ENCODE data around the gene ANKRD40. TPM values are rescaled to one million over a fixed set of nuclear protein-coding genes. Genes with fewer than 3 reads are reported as not detected.
A peak's percentile ranks its signal among the peaks of the same experiment; 100 is the strongest.
"Not testable (repeated sequence)": the region's sequence is repeated elsewhere in the genome, so short reads cannot be mapped to it uniquely, and the experiment has no call there.

The ANKRD40 gene
- total RNA-seq, 2 donors from 2014 or later = 20.1 to 25.1 TPM

DNA sequence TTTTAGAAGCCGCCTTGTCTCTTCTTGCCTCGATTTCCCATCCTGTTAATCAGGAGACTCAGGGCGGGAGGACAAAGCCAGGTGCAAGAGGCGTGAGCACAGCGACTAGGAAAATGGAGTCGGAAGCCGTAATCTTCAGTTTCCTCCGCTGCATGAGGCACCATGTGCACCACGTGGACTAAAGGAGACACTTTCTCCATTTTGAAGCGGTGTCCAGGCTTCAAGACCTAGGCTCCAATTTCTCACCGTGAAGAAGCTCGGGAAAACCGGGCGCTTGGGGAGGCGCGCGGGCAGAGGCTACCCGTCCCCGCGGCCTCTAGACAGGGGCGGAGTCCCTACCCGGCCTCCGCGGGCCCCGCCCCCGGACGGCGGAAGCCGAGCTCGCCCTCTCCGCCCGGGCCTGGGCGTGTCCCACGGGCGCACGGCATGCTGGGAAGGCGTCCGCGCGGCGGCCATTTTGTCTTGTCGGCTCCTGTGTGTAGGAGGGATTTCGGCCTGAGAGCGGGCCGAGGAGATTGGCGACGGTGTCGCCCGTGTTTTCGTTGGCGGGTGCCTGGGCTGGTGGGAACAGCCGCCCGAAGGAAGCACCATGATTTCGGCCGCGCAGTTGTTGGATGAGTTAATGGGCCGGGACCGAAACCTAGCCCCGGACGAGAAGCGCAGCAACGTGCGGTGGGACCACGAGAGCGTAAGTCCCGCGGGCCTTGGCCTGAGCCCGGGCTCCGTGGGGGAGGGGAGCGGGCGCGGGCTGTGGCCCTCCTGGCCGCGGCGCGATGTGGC, 11.6 kb upstream of the ANKRD40 start, which contains the start of gene LUC7L3:
TSS of gene LUC7L3 (plus strand) at position 460 of the 780 bp plus-strand sequence. CDS start at position 590, 130 bp downstream.
- TF ChIP-seq, protein P1, sequence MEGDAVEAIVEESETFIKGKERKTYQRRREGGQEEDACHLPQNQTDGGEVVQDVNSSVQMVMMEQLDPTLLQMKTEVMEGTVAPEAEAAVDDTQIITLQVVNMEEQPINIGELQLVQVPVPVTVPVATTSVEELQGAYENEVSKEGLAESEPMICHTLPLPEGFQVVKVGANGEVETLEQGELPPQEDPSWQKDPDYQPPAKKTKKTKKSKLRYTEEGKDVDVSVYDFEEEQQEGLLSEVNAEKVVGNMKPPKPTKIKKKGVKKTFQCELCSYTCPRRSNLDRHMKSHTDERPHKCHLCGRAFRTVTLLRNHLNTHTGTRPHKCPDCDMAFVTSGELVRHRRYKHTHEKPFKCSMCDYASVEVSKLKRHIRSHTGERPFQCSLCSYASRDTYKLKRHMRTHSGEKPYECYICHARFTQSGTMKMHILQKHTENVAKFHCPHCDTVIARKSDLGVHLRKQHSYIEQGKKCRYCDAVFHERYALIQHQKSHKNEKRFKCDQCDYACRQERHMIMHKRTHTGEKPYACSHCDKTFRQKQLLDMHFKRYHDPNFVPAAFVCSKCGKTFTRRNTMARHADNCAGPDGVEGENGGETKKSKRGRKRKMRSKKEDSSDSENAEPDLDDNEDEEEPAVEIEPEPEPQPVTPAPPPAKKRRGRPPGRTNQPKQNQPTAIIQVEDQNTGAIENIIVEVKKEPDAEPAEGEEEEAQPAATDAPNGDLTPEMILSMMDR (IDR thresholded peaks at IDR 0.05) = no peak
- H3K36me3 ChIP-seq = no peaks in the 10 kb centered on the region
- peak within 1 kb of the TSS; percentile 95 for H3K4me3 ChIP-seq
- peak within 1 kb of the TSS; percentile 79 to 92 for H3K9ac ChIP-seq (ENCODE audit: low read depth in 2 of 2, low read length in 2 of 2)
- H3K27me3 ChIP-seq = no peaks in the 10 kb centered on the region
- H3K9me3 ChIP-seq = no peaks in the 10 kb centered on the region
- intact Hi-C loops (cut with DNase I) = no loop called here
- H3K4me1 ChIP-seq = peaks cover 16% of the 10 kb centered on the region
- DNase-seq = peak; percentile 95
- H3K27ac ChIP-seq = peak within 1 kb of the TSS; percentile 99

DNA sequence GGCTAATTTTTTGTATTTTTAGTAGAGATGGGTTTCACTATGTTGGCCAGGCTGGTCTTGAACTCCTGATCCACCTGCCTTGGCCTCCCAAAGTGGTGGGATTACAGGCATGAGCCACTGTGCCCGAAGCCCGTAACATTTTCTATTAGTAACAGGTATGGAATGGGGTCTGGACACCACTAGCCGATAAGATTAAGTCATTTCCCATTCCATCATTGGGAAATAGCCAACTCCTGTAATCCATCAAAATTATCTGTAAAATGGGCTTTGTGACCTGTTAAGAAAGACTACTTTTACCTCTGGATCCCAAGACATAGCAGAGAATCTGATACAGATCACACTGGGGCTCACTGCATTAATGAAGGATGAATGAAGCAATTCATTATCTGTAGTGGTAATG, 7.8 kb upstream of the ANKRD40 start:
- H3K27me3 ChIP-seq = no peaks in the 10 kb centered on the region
- no peak overlapping the region for H3K4me3 ChIP-seq
- TF ChIP-seq, protein P1 (IDR thresholded peaks at IDR 0.05) = no peak
- no peaks in the 10 kb centered on the region for H3K9me3 ChIP-seq
- no peak overlapping the region for H3K9ac ChIP-seq (ENCODE audit: low read depth in 2 of 2, low read length in 2 of 2)
- no peak overlapping the region for H3K27ac ChIP-seq
- no peaks in the 10 kb centered on the region for H3K4me1 ChIP-seq
- intact Hi-C loops (cut with DNase I) = no loop called here
- no peaks in the 10 kb centered on the region for H3K36me3 ChIP-seq
- no peak for DNase-seq

DNA sequence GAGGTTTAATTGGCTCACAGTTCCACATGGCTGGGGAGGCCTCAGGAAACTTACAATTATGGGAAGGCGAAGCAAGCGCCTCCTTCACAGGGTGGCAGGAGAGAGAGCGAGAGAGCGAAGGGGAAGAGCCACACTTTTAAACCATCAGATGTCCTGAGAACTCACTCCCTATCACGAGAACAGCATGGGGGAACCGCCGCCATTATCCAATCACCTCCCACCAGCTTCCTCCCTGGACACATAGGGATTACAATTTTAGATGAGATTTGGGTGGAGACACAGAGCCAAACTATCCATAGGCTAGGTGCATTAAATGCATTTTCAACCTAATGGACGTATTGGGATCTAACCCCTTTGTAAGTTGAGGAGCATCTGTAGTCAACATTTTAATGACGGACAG, 4.9 kb upstream of the ANKRD40 start:
- TF ChIP-seq, protein P1 (IDR thresholded peaks at IDR 0.05) = no peak
- H3K4me3 ChIP-seq = no peak overlapping the region
- H3K4me1 ChIP-seq = no peaks in the 10 kb centered on the region
- H3K27ac ChIP-seq = no peak overlapping the region
- intact Hi-C loops (cut with DNase I) = no loop called here
- DNase-seq = no peak
- H3K9me3 ChIP-seq = no peaks in the 10 kb centered on the region
- H3K36me3 ChIP-seq = no peaks in the 10 kb centered on the region
- no peaks in the 10 kb centered on the region for H3K27me3 ChIP-seq
- no peak overlapping the region for H3K9ac ChIP-seq (ENCODE audit: low read depth in 2 of 2, low read length in 2 of 2)

DNA sequence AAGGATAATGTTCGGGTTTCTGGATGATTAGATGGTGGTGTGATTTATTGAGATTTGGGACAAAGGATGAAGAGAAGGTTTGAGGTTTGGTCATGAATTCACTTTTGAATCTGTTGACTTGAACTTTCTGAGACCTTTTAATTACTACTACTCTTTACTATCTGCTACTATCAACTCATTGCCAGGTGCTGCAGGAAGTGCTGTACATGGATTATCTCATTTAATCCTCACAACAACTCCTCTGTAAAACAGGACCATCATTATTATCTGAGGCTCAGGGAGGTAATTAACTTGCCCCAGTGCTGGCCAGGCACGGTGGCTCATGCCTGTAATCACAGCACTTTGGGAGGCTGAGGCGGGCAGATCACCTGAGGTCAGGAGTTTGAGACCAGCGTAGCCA, 2.9 kb upstream of the ANKRD40 start:
- no peaks in the 10 kb centered on the region for H3K27me3 ChIP-seq
- H3K4me3 ChIP-seq = no peak overlapping the region
- no peaks in the 10 kb centered on the region for H3K9me3 ChIP-seq
- no peak for DNase-seq
- TF ChIP-seq, protein P1 (IDR thresholded peaks at IDR 0.05) = no peak
- H3K4me1 ChIP-seq = no peaks in the 10 kb centered on the region
- intact Hi-C loops (cut with DNase I) = no loop called here
- no peaks in the 10 kb centered on the region for H3K36me3 ChIP-seq
- H3K27ac ChIP-seq = no peak overlapping the region
- no peak overlapping the region for H3K9ac ChIP-seq (ENCODE audit: low read depth in 2 of 2, low read length in 2 of 2)

DNA sequence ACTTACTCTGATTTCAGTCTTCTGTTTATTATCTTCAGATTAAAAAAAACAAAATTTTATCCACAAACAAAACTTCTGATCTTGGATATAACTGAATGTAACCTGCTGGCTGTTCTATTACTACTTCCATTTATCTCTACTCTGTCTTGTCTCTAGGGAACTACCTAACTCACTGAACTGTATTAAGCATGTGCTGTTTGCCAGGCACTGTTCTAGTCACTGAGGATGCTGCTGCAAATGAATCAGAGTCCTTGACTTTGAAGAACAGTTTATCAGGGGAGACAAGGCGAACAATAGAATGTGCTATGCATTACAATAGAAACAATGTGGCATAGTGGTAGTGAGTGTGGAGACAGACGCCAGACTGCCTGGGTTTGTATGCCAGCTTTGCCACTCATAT, 2.3 kb upstream of the ANKRD40 start:
- intact Hi-C loops (cut with DNase I) = no loop called here
- Histone ChIP-seq H3K27me3 (no peaks in the 10 kb centered on the region), H3K4me3 (no peak overlapping the region), H3K9me3 (no peaks in the 10 kb centered on the region), H3K4me1 (no peaks in the 10 kb centered on the region), H3K36me3 (no peaks in the 10 kb centered on the region), H3K9ac (ENCODE audit: low read depth in 2 of 2, low read length in 2 of 2) (no peak overlapping the region), H3K27ac (no peak overlapping the region)
- TF ChIP-seq, protein P1 (IDR thresholded peaks at IDR 0.05) = no peak
- no peak for DNase-seq

DNA sequence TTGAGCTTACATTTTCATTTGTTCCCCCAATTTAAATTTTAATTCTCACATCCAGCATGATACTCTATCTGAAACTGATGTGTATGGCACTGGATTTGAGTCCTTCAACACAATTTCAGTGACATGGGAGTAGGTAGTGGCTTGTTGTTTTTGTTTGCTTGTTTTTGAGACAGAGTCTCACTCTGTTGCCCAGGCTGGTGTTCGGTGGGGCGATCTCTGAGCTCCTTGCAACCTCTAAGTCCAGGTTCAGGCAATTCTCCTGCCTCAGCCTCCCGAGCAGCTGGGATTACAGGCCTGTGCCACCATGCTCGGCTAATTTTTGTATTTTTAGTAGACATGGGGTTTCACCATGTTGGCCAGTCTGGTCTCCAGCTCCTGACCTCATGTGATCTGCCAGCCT, 1.3 kb upstream of the ANKRD40 start:
- Histone ChIP-seq H3K27ac (peak overlapping the region; percentile 96), H3K9ac (ENCODE audit: low read depth in 2 of 2, low read length in 2 of 2) (peak overlapping the region; percentile 44 to 95)
- intact Hi-C loops (cut with DNase I); DNase-seq; H3K27me3 ChIP-seq; H3K36me3 ChIP-seq; H3K4me3 ChIP-seq; H3K4me1 ChIP-seq; H3K9me3 ChIP-seq: not testable (repeated sequence)
